Measurements from ENCODE around the gene RNF220. TPM values are rescaled to one million over a fixed set of nuclear protein-coding genes. Genes with fewer than 3 reads are reported as not detected.

The RNF220 gene
- total and polyA plus RNA-seq, 9 of the 15 experiments (the other 6 are each of a cell fraction or from before 2014, with no cell fraction given) = 5.1 to 117 (median 66.9) TPM

DNA sequence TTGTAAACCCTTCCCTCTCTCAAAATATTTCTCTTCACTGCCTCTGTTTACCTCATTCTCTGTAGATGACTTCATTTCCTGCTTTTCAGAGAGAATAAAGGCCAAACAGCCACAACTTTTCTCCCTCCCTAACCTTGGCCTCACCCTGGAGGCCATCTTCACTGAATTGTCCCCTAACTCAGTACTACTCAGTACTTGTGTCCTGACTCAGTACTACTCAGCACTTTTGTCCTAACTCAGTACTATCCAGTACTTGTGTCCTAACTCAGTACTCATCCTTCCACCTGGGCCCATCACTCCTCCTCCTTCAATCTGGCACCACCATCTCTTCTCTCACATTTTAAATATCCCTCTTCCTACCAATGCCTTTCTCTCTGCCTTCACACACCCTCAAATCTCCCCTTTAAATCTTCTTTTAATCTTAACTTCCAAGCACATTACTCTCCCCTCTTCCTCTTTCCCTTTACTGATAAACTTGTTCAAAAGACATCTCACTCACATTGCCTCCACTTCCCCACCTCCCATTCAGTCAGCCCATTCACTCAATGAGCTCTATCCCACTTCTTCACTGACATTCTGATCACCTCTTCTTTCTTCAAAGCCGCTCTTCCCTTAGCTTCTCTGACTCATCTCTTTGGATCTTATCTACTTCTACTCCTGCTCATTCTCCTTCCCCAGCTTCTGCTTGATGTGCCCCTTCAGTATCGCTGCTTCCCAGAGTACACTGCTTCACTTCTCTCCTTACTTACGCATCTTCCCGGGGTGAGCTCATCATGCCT, 121.4 kb downstream of the RNF220 start (continued):
- TF ChIP-seq, protein P1, sequence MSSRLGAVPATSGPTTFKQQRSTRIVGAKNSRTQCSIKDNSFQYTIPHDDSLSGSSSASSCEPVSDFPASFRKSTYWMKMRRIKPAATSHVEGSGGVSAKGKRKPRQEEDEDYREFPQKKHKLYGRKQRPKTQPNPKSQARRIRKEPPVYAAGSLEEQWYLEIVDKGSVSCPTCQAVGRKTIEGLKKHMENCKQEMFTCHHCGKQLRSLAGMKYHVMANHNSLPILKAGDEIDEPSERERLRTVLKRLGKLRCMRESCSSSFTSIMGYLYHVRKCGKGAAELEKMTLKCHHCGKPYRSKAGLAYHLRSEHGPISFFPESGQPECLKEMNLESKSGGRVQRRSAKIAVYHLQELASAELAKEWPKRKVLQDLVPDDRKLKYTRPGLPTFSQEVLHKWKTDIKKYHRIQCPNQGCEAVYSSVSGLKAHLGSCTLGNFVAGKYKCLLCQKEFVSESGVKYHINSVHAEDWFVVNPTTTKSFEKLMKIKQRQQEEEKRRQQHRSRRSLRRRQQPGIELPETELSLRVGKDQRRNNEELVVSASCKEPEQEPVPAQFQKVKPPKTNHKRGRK (tag; IDR thresholded peaks at IDR 0.05) = no peak
- TF ChIP-seq GATAD2B (IDR thresholded peaks at IDR 0.05; ENCODE audit: borderline replicate concordance) (no peak), ZNF263 (CRISPR knock-in tag; IDR thresholded peaks at IDR 0.05; ENCODE audit: borderline replicate concordance) (no peak), ZNF75A (CRISPR knock-in tag; IDR thresholded peaks at IDR 0.05) (no peak), TRIM24 (IDR thresholded peaks at IDR 0.05) (peak; percentile 22 to 54; a peak in 2 of 4 replicates), MTA2 (IDR thresholded peaks at IDR 0.05; ENCODE audit: low read depth) (peak; percentile 48; the same call in 1 of the 2 replicates), EHMT2 (IDR thresholded peaks at IDR 0.05) (peak; percentile 91), SRF (CRISPR knock-in tag; IDR thresholded peaks at IDR 0.05) (no peak), MED1 (CRISPR knock-in tag; IDR thresholded peaks at IDR 0.05; ENCODE audit: borderline replicate concordance) (no peak), ETV1 (tag; conservative IDR thresholded peaks at IDR 0.05; ENCODE audit: low read depth) (no peak), FOXK1 (CRISPR knock-in tag; IDR thresholded peaks at IDR 0.05; ENCODE audit: borderline replicate concordance) (no peak), ARNT (IDR thresholded peaks at IDR 0.05) (0 out of 4 replicates have a peak, but pooled peaks of 1 of the 2 experiments have one; percentile 67), RBM22 (IDR thresholded peaks at IDR 0.05; ENCODE audit: low read depth, low read length, poor library complexity, severe bottlenecking) (no peak), KLF13 (tag; IDR thresholded peaks at IDR 0.05; ENCODE audit: borderline replicate concordance, low read depth) (no peak), NR2C1 (IDR thresholded peaks at IDR 0.05) (no peak), NR2C1 (tag; IDR thresholded peaks at IDR 0.05) (no peak), EP300 (IDR thresholded peaks at IDR 0.05; ENCODE audit: low read length) (peak; percentile 7; the same call in 1 of the 2 replicates), ATF7 (IDR thresholded peaks at IDR 0.05) (peak; percentile 66; the same call in 1 of the 2 replicates), ZNF212 (CRISPR knock-in tag; IDR thresholded peaks at IDR 0.05) (no peak), PHF20 (IDR thresholded peaks at IDR 0.05; ENCODE audit: partially characterized antibody) (no peak), RBM25 (IDR thresholded peaks at IDR 0.05; ENCODE audit: low read depth, low read length, severe bottlenecking) (no peak)
- TF ChIP-seq, protein P2, sequence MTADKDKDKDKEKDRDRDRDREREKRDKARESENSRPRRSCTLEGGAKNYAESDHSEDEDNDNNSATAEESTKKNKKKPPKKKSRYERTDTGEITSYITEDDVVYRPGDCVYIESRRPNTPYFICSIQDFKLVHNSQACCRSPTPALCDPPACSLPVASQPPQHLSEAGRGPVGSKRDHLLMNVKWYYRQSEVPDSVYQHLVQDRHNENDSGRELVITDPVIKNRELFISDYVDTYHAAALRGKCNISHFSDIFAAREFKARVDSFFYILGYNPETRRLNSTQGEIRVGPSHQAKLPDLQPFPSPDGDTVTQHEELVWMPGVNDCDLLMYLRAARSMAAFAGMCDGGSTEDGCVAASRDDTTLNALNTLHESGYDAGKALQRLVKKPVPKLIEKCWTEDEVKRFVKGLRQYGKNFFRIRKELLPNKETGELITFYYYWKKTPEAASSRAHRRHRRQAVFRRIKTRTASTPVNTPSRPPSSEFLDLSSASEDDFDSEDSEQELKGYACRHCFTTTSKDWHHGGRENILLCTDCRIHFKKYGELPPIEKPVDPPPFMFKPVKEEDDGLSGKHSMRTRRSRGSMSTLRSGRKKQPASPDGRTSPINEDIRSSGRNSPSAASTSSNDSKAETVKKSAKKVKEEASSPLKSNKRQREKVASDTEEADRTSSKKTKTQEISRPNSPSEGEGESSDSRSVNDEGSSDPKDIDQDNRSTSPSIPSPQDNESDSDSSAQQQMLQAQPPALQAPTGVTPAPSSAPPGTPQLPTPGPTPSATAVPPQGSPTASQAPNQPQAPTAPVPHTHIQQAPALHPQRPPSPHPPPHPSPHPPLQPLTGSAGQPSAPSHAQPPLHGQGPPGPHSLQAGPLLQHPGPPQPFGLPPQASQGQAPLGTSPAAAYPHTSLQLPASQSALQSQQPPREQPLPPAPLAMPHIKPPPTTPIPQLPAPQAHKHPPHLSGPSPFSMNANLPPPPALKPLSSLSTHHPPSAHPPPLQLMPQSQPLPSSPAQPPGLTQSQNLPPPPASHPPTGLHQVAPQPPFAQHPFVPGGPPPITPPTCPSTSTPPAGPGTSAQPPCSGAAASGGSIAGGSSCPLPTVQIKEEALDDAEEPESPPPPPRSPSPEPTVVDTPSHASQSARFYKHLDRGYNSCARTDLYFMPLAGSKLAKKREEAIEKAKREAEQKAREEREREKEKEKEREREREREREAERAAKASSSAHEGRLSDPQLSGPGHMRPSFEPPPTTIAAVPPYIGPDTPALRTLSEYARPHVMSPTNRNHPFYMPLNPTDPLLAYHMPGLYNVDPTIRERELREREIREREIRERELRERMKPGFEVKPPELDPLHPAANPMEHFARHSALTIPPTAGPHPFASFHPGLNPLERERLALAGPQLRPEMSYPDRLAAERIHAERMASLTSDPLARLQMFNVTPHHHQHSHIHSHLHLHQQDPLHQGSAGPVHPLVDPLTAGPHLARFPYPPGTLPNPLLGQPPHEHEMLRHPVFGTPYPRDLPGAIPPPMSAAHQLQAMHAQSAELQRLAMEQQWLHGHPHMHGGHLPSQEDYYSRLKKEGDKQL (CRISPR knock-in tag; IDR thresholded peaks at IDR 0.05; ENCODE audit: borderline replicate concordance) = no peak
- TF ChIP-seq, protein P3, sequence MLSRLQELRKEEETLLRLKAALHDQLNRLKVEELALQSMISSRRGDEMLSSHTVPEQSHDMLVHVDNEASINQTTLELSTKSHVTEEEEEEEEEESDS (CRISPR knock-in tag; IDR thresholded peaks at IDR 0.05) = no peak

All from K562 (cell line).